ENCODE measurements around the gene RPL35A.
"Not testable (repeated sequence)": the region's sequence is repeated elsewhere in the genome, so short reads cannot be mapped to it uniquely, and the experiment has no call there.

The RPL35A gene

GRCh38 chr3:197921429-197922275 is 28.3 kb upstream of the RPL35A start:
- not testable (repeated sequence) for H3K36me3 ChIP-seq (ENCODE audit: control insufficient read depth, insufficient read depth, low read length, severe bottlenecking); DNase-seq (ENCODE audit: low read depth); H3K4me1 ChIP-seq (ENCODE audit: control insufficient read depth, insufficient read depth, low read length); H3K9me3 ChIP-seq (ENCODE audit: control insufficient read depth, low read length); H3K4me3 ChIP-seq (ENCODE audit: low read length); H3K27me3 ChIP-seq (replicated peaks; ENCODE audit: control insufficient read depth, insufficient read depth, low read length); H3K9ac ChIP-seq (ENCODE audit: low read length)

GRCh38 chr3:197926418-197926817 is 23.6 kb upstream of the RPL35A start:
- Histone ChIP-seq H3K4me3 (ENCODE audit: low read length) (no peak overlapping the region), H3K9me3 (ENCODE audit: control insufficient read depth, low read length) (no peaks in the 10 kb centered on the region), H3K4me1 (ENCODE audit: control insufficient read depth, insufficient read depth, low read length) (no peaks in the 10 kb centered on the region), H3K9ac (ENCODE audit: low read length) (no peak overlapping the region), H3K27me3 (replicated peaks; ENCODE audit: control insufficient read depth, insufficient read depth, low read length) (no peaks in the 10 kb centered on the region), H3K36me3 (ENCODE audit: control insufficient read depth, insufficient read depth, low read length, severe bottlenecking) (no peaks in the 10 kb centered on the region)
- DNase-seq (ENCODE audit: low read depth), result no peak

DNA sequence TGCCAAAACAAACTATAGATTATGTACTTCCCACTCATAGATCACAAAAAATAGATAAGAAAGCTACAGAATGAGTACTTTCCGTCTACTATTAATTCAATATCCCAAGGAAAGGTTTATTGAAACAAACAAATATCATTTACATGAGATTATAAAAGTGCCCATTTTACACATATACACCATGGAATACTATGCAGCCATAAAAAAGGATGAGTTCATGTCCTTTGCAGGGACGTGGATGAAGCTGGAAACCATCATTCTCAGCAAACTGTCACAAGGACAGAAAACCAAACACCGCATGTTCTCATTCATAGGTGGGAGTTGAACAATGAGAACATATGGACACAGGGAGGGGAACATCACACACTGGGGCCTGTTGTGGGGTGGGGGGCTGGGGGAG is 22.4 kb upstream of the RPL35A start:
- not testable (repeated sequence) for H3K27me3 ChIP-seq (replicated peaks; ENCODE audit: control insufficient read depth, insufficient read depth, low read length); H3K4me3 ChIP-seq (ENCODE audit: low read length); H3K4me1 ChIP-seq (ENCODE audit: control insufficient read depth, insufficient read depth, low read length); DNase-seq (ENCODE audit: low read depth); H3K36me3 ChIP-seq (ENCODE audit: control insufficient read depth, insufficient read depth, low read length, severe bottlenecking); H3K9ac ChIP-seq (ENCODE audit: low read length); H3K9me3 ChIP-seq (ENCODE audit: control insufficient read depth, low read length)

- H3K27me3 ChIP-seq (replicated peaks; ENCODE audit: control insufficient read depth, insufficient read depth, low read length), result no peaks in the 10 kb centered on the region
- no peak for DNase-seq (ENCODE audit: low read depth)
- H3K4me1 ChIP-seq (ENCODE audit: control insufficient read depth, insufficient read depth, low read length), result no peaks in the 10 kb centered on the region
- no peak overlapping the region for H3K4me3 ChIP-seq (ENCODE audit: low read length)
- no peaks in the 10 kb centered on the region for H3K9me3 ChIP-seq (ENCODE audit: control insufficient read depth, low read length)
- H3K36me3 ChIP-seq (ENCODE audit: control insufficient read depth, insufficient read depth, low read length, severe bottlenecking), result no peaks in the 10 kb centered on the region
- no peak overlapping the region for H3K9ac ChIP-seq (ENCODE audit: low read length)
Measured at GRCh38 chr3:197936819-197937384, 13.1 kb upstream of the RPL35A start.

- Histone ChIP-seq H3K9me3 (ENCODE audit: control insufficient read depth, low read length) (no peaks in the 10 kb centered on the region), H3K4me1 (ENCODE audit: control insufficient read depth, insufficient read depth, low read length) (no peaks in the 10 kb centered on the region), H3K4me3 (ENCODE audit: low read length) (no peak overlapping the region), H3K9ac (ENCODE audit: low read length) (no peak overlapping the region), H3K27me3 (replicated peaks; ENCODE audit: control insufficient read depth, insufficient read depth, low read length) (no peaks in the 10 kb centered on the region), H3K36me3 (ENCODE audit: control insufficient read depth, insufficient read depth, low read length, severe bottlenecking) (no peaks in the 10 kb centered on the region)
- no peak for DNase-seq (ENCODE audit: low read depth)
Measured at GRCh38 chr3:197940745-197941384, 9.1 kb upstream of the RPL35A start.

DNA sequence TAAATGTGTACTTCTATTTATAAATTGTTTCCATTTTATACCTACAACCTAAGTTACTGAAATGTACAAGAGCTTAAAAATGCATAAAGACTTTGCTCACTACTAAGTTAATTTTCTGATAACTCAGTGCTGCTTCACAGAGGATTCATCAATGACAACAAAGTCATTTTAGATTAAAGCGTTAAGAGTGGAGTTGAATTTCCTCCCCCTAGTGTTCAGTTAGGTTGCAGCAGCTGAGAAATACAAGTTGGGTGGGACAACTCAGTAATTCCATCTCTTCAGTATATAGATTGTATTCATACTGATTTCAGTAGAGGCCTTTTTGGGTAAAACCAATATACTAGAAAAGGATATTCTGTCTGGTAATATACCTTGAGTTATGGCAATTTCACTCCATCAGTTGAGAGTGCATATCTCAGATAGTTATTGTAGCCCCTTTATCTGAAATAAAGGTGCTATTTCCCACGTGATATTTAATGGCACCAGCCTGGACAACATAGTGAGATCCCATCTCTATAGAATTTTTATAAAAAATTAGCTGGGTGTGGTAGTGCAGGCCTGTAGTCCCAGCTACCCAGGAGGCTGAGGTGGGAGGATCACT is 6.9 kb upstream of the RPL35A start:
- peak; percentile 78 for DNase-seq (ENCODE audit: low read depth)
- no peak overlapping the region for H3K9ac ChIP-seq (ENCODE audit: low read length)
- no peaks in the 10 kb centered on the region for H3K36me3 ChIP-seq (ENCODE audit: control insufficient read depth, insufficient read depth, low read length, severe bottlenecking)
- no peaks in the 10 kb centered on the region for H3K9me3 ChIP-seq (ENCODE audit: control insufficient read depth, low read length)
- H3K27me3 ChIP-seq (replicated peaks; ENCODE audit: control insufficient read depth, insufficient read depth, low read length), result no peaks in the 10 kb centered on the region
- no peaks in the 10 kb centered on the region for H3K4me1 ChIP-seq (ENCODE audit: control insufficient read depth, insufficient read depth, low read length)
- no peak overlapping the region for H3K4me3 ChIP-seq (ENCODE audit: low read length)

DNA sequence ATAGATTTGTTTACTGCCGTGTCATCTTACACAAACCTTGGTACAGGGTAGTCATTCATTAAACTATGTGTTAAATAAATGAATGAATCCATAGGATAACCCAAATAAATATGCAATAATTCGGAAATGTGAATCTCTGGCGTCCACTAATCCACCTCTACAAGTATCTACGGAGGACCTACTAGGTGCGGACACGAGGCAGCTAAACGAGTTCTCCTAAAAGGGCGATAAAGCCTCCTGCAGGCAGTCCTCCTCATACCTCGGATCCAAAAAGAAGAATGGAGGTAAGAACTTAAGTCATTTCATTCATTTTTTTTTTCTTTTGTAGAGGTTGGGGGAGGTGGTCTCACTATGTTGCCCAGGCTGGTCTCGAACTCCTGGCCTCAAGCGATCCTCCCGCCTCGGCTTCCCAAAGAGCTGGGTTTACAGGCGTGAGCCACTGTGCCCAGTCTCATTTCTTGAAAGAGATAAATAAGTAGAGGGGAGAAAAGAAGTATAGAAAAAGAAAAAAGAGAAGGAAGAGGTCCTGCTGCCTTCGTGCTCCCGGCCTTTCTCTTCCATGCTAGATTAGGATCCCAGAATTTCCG is 706 bp upstream of the RPL35A start:
- Histone ChIP-seq H3K36me3 (ENCODE audit: control insufficient read depth, insufficient read depth, low read length, severe bottlenecking) (peaks cover 32% of the 10 kb centered on the region), H3K27me3 (replicated peaks; ENCODE audit: control insufficient read depth, insufficient read depth, low read length) (no peaks in the 10 kb centered on the region), H3K9me3 (ENCODE audit: control insufficient read depth, low read length) (no peaks in the 10 kb centered on the region), H3K4me1 (ENCODE audit: control insufficient read depth, insufficient read depth, low read length) (peaks cover 32% of the 10 kb centered on the region), H3K9ac (ENCODE audit: low read length) (peak overlapping the region; percentile 97), H3K4me3 (ENCODE audit: low read length) (peak overlapping the region; percentile 95)
- peak; percentile 10 for DNase-seq (ENCODE audit: low read depth)

DNA sequence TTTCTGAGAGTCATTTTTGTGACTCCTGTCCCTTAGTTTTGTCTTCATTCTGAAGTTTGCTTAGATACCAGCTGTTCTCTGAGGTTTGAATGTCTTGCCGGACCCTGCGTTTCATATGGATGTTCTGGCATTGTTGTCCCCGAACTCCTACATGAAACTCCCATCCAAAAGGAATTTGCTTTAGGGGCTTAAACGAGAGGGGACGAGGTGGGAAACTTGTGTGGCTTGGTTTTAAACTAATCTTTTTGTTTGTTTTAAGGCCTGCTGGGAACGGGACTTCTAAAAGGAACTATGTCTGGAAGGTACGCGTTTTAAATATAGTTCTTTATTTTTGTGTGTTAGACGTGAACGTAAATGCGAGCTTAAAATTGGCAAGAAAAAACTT is 679 bp downstream of the RPL35A start:
- no peaks in the 10 kb centered on the region for H3K9me3 ChIP-seq (ENCODE audit: control insufficient read depth, low read length)
- DNase-seq (ENCODE audit: low read depth), result no peak
- peaks cover 46% of the 10 kb centered on the region for H3K36me3 ChIP-seq (ENCODE audit: control insufficient read depth, insufficient read depth, low read length, severe bottlenecking)
- peak overlapping the region; percentile 97 for H3K9ac ChIP-seq (ENCODE audit: low read length)
- H3K27me3 ChIP-seq (replicated peaks; ENCODE audit: control insufficient read depth, insufficient read depth, low read length), result no peaks in the 10 kb centered on the region
- H3K4me3 ChIP-seq (ENCODE audit: low read length), result peak overlapping the region; percentile 95
- peaks cover 35% of the 10 kb centered on the region for H3K4me1 ChIP-seq (ENCODE audit: control insufficient read depth, insufficient read depth, low read length)

DNA sequence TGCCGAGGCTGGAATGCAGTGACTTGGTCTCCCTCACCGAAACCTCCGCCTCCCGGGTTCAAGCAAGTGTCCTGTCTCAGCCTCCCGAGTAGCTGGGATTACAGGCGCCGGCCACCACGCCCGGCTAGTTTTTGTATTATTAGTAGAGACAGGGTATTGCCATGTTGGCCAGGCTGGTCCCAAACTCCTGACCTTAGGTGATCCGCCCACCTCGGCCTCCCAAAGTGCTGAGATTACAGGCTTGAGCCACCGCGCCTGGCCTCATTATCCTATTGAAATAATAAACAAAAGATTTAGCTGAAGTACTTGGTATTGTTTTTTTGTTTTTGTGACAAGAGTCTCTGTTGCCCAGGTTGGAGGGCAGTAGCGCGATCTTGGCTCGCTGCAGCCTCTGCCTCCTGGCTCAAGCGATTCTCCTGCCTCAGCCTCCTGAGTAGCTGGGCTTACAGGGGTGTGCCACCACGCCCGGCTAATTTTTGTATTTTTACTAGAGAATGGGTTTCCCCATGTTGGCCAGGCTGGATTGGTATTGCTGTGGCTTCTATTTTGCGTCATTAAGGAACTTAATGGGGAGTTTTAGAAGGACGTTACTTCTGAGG is 1.5 kb downstream of the RPL35A start:
- Histone ChIP-seq H3K9me3 (ENCODE audit: control insufficient read depth, low read length) (no peaks in the 10 kb centered on the region), H3K9ac (ENCODE audit: low read length) (peak overlapping the region; percentile 97), H3K4me3 (ENCODE audit: low read length) (peak overlapping the region; percentile 95), H3K27me3 (replicated peaks; ENCODE audit: control insufficient read depth, insufficient read depth, low read length) (no peaks in the 10 kb centered on the region), H3K36me3 (ENCODE audit: control insufficient read depth, insufficient read depth, low read length, severe bottlenecking) (peaks cover 55% of the 10 kb centered on the region), H3K4me1 (ENCODE audit: control insufficient read depth, insufficient read depth, low read length) (peaks cover 38% of the 10 kb centered on the region)
- DNase-seq (ENCODE audit: low read depth), result no peak

GRCh38 chr3:197952440-197952839 is 2.5 kb downstream of the RPL35A start:
- peaks cover 59% of the 10 kb centered on the region for H3K36me3 ChIP-seq (ENCODE audit: control insufficient read depth, insufficient read depth, low read length, severe bottlenecking)

More at GRCh38 chr3:197952440-197952839, 2.5 kb downstream of the RPL35A start:
- H3K9ac ChIP-seq (ENCODE audit: low read length), result peak overlapping the region; percentile 50
- H3K4me1 ChIP-seq (ENCODE audit: control insufficient read depth, insufficient read depth, low read length), result peaks cover 48% of the 10 kb centered on the region
- H3K4me3 ChIP-seq (ENCODE audit: low read length), result peak overlapping the region; percentile 95
- DNase-seq (ENCODE audit: low read depth), result no peak
- no peaks in the 10 kb centered on the region for H3K27me3 ChIP-seq (replicated peaks; ENCODE audit: control insufficient read depth, insufficient read depth, low read length)
- H3K9me3 ChIP-seq (ENCODE audit: control insufficient read depth, low read length), result no peaks in the 10 kb centered on the region
